Activated naive CD4-positive, alpha-beta T cell treated with anti-CD3 and anti-CD28 coated beads, Interleukin-2, amount 50 U/mL, for 72 hours (primary cell): ENCODE results near the gene CD4. TPM values are rescaled to one million over a fixed set of nuclear protein-coding genes. Genes with fewer than 3 reads are reported as not detected.

ENCODE experiments used
- total RNA-seq, 2 donors: library from RNA; stranded (reverse); gene quantifications; one replicate each; pipeline ENCODE4 v1.2.3, GENCODE V29; 2022

Gene CD4
- total RNA-seq, 2 donors from 2014 or later: 165 to 244 TPM

Other genes starting within 250 kb of the CD4 start
- gene IFFO1, start 233.5 kb upstream of the CD4 start, total RNA-seq: 10 to 100 TPM; 10.3 to 16.4 TPM
- 10 to 100 TPM; 78.8 to 79.8 TPM for gene NOP2, start 221.2 kb upstream of the CD4 start, total RNA-seq
- 100 to 1,000 TPM; 288 to 307 TPM for gene CHD4, start 182.1 kb upstream of the CD4 start, total RNA-seq
- gene LPAR5, start 153.6 kb upstream of the CD4 start, total RNA-seq: 1 to 10 TPM; 2.8 to 5.1 TPM
- 1 to 10 TPM; 2.1 to 2.8 TPM for gene ACRBP, start 142.1 kb upstream of the CD4 start, total RNA-seq
- 10 to 100 TPM; 18.1 to 24.3 TPM for gene ING4, start 126.4 kb upstream of the CD4 start, total RNA-seq
- gene ZNF384, start 100.2 kb upstream of the CD4 start, total RNA-seq: 10 to 100 TPM; 77.1 to 92.6 TPM
- gene PIANP, start 88.7 kb upstream of the CD4 start, total RNA-seq: 1 to 10 TPM in 1 of 2 donors, not detected in 1; 1.3 TPM
- gene COPS7A, start 65.5 kb upstream of the CD4 start, total RNA-seq: 10 to 100 TPM; 34.2 to 42.9 TPM
- gene MLF2, start 36.4 kb upstream of the CD4 start, total RNA-seq: 100 to 1,000 TPM; 149 to 275 TPM
- gene PTMS, start 23.2 kb upstream of the CD4 start, total RNA-seq: 100 to 1,000 TPM in 1 of 2 donors, 10 to 100 TPM in 1; 76.0 to 163 TPM
- 100 to 1,000 TPM in 1 of 2 donors, 10 to 100 TPM in 1; 71.3 to 117 TPM for gene LAG3, start 17.0 kb upstream of the CD4 start, total RNA-seq
- gene GPR162, start 32.3 kb downstream of the CD4 start, total RNA-seq: under 1 TPM; 0.46 to 0.60 TPM
- gene P3H3, start 38.9 kb downstream of the CD4 start, total RNA-seq: 1 to 10 TPM in 1 of 2 donors, under 1 TPM in 1; 0.82 to 3.0 TPM
- 1 to 10 TPM in 1 of 2 donors, under 1 TPM in 1; 0.25 to 1.8 TPM for gene GNB3, start 51.4 kb downstream of the CD4 start, total RNA-seq
- 100 to 1,000 TPM; 110 to 147 TPM for gene CDCA3, start 61.8 kb downstream of the CD4 start, total RNA-seq
- gene USP5, start 62.6 kb downstream of the CD4 start, total RNA-seq: 100 to 1,000 TPM; 132 to 166 TPM
- 1,000 to 10,000 TPM in 1 of 2 donors, 100 to 1,000 TPM in 1; 694 to 1,875 TPM for gene TPI1, start 78.0 kb downstream of the CD4 start, total RNA-seq
- 10 to 100 TPM in 1 of 2 donors, 1 to 10 TPM in 1; 1.4 to 11.7 TPM for gene SPSB2, start 83.8 kb downstream of the CD4 start, total RNA-seq
- gene LRRC23, start 115.3 kb downstream of the CD4 start, total RNA-seq: 10 to 100 TPM in 1 of 2 donors, 1 to 10 TPM in 1; 4.0 to 10.7 TPM
- gene ENO2, start 125.1 kb downstream of the CD4 start, total RNA-seq: 100 to 1,000 TPM; 264 to 314 TPM
- gene ATN1, start 138.4 kb downstream of the CD4 start, total RNA-seq: 10 to 100 TPM; 29.9 to 73.5 TPM
- gene RNU7-1, start 154.3 kb downstream of the CD4 start, total RNA-seq: not detected
- 100 to 1,000 TPM; 229 to 609 TPM for gene C12orf57, start 154.5 kb downstream of the CD4 start, total RNA-seq
- gene PTPN6, start 161.8 kb downstream of the CD4 start, total RNA-seq: 100 to 1,000 TPM; 320 to 609 TPM
- 100 to 1,000 TPM; 387 to 423 TPM for gene PHB2, start 181.1 kb downstream of the CD4 start, total RNA-seq
- gene EMG1, start 181.4 kb downstream of the CD4 start, total RNA-seq: 10 to 100 TPM; 69.0 to 76.3 TPM
- gene LPCAT3, start 228.9 kb downstream of the CD4 start, total RNA-seq: 10 to 100 TPM; 22.0 to 31.9 TPM